ENCODE measurements around the gene CLASRP. TPM values are rescaled to one million over a fixed set of nuclear protein-coding genes. Genes with fewer than 3 reads are reported as not detected.

Gene CLASRP
- total RNA-seq, 4 donors from 2014 or later = 28.8 to 121 (median 91.5) TPM

DNA sequence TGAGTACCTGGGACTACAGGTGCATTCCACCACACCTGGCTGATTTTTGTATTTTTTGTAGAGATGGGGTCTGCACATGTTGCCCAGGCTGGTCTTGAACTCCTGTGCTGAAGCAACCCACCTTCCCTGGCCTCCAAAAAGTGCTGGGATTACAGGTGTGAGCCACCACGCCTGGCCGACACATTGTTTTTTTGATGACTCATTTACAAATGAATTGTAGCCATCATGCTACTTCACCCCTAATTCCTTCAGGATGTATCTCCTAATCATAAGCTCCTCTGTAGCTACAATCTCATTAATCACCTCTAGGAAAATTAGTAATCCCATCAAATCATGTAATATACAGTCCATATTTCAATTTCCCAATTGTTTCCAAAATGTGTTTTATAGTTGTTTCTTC is 19.7 kb upstream of the CLASRP start:
- H3K4me3 ChIP-seq = no peak overlapping the region
- ATAC-seq = no peak
- in situ Hi-C loops (cut with MboI; ENCODE audit: low sequenced_read_pairs in 4 of 4) = no loop called here
- H3K36me3 ChIP-seq = no peaks in the 10 kb centered on the region
- intact Hi-C loops (cut with DNase I; ENCODE audit: low total_unique reads) = no loop called here
- H3K9me3 ChIP-seq = no peaks in the 10 kb centered on the region
- DNase-seq = no peak
- no peak for TF ChIP-seq POLR2A (IDR thresholded peaks at IDR 0.05)
- TF ChIP-seq, protein P1, sequence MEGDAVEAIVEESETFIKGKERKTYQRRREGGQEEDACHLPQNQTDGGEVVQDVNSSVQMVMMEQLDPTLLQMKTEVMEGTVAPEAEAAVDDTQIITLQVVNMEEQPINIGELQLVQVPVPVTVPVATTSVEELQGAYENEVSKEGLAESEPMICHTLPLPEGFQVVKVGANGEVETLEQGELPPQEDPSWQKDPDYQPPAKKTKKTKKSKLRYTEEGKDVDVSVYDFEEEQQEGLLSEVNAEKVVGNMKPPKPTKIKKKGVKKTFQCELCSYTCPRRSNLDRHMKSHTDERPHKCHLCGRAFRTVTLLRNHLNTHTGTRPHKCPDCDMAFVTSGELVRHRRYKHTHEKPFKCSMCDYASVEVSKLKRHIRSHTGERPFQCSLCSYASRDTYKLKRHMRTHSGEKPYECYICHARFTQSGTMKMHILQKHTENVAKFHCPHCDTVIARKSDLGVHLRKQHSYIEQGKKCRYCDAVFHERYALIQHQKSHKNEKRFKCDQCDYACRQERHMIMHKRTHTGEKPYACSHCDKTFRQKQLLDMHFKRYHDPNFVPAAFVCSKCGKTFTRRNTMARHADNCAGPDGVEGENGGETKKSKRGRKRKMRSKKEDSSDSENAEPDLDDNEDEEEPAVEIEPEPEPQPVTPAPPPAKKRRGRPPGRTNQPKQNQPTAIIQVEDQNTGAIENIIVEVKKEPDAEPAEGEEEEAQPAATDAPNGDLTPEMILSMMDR (IDR thresholded peaks at IDR 0.05 in 4 of 5, conservative IDR thresholded peaks at IDR 0.05 in 1 of 5) = no peak
- H3K4me1 ChIP-seq = peaks cover 0 to 3% of the 10 kb centered on the region in 2 donors
- H3K27me3 ChIP-seq = no peaks in the 10 kb centered on the region
- no peak overlapping the region for H3K27ac ChIP-seq

GRCh38 chr19:45020071-45020470 is 18.8 kb upstream of the CLASRP start:
- no peak for TF ChIP-seq POLR2A (IDR thresholded peaks at IDR 0.05)
- TF ChIP-seq, protein P1 (IDR thresholded peaks at IDR 0.05 in 4 of 5, conservative IDR thresholded peaks at IDR 0.05 in 1 of 5) = no peak
- in situ Hi-C loops (cut with MboI; ENCODE audit: low sequenced_read_pairs in 4 of 4) = no loop called here
- no peaks in the 10 kb centered on the region for H3K36me3 ChIP-seq
- H3K4me1 ChIP-seq = peaks cover 0 to 3% of the 10 kb centered on the region in 2 donors
- H3K9me3 ChIP-seq = no peaks in the 10 kb centered on the region
- intact Hi-C loops (cut with DNase I; ENCODE audit: low total_unique reads) = no loop called here
- no peak overlapping the region for H3K4me3 ChIP-seq
- ATAC-seq = no peak
- no peaks in the 10 kb centered on the region for H3K27me3 ChIP-seq
- no peak for DNase-seq
- H3K27ac ChIP-seq = no peak overlapping the region

- ATAC-seq = no peak
- H3K27ac ChIP-seq = no peak overlapping the region
Measured at GRCh38 chr19:45021971-45022370, 16.9 kb upstream of the CLASRP start.

DNA sequence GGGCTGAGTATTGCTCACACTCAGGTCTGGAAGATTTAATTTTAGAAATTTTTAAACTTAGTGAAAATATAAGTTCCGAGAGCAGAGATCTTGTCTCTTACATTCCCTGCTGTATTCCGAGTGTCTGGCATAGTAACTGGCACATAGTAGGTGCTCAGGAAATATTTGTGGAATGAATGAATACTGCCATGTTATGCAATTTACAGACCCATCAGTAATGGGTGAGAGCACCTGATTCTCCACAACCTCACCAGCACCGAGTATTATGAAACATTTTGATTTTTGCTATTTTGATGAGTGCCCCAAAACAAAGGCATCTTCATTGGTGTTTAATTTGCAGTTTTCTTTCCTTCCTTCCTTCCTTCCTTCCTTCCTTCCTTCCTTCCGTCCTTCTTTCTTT is 15.8 kb upstream of the CLASRP start:
- H3K27me3 ChIP-seq = no peaks in the 10 kb centered on the region
- in situ Hi-C loops (cut with MboI; ENCODE audit: low sequenced_read_pairs in 4 of 4) (no loop called here), intact Hi-C loops (cut with DNase I; ENCODE audit: low total_unique reads) (no loop called here)
- H3K27ac ChIP-seq = no peak overlapping the region
- DNase-seq (no peak), ATAC-seq (no peak)
- TF ChIP-seq, protein P1 (IDR thresholded peaks at IDR 0.05 in 4 of 5, conservative IDR thresholded peaks at IDR 0.05 in 1 of 5) = no peak
- no peak for TF ChIP-seq POLR2A (IDR thresholded peaks at IDR 0.05)
- peaks cover 0 to 12% of the 10 kb centered on the region in 2 donors for H3K36me3 ChIP-seq
- H3K4me1 ChIP-seq = no peaks in the 10 kb centered on the region
- no peak overlapping the region for H3K4me3 ChIP-seq
- no peaks in the 10 kb centered on the region for H3K9me3 ChIP-seq

More at GRCh38 chr19:45021971-45022370, 16.9 kb upstream of the CLASRP start:
- in situ Hi-C loops (cut with MboI; ENCODE audit: low sequenced_read_pairs in 4 of 4) (no loop called here), intact Hi-C loops (cut with DNase I; ENCODE audit: low total_unique reads) (no loop called here)
- Histone ChIP-seq H3K36me3 (peaks cover 0 to 5% of the 10 kb centered on the region in 2 donors), H3K4me3 (no peak overlapping the region), H3K4me1 (peaks cover 0 to 3% of the 10 kb centered on the region in 2 donors), H3K27me3 (no peaks in the 10 kb centered on the region), H3K9me3 (no peaks in the 10 kb centered on the region)
- DNase-seq = no peak
- TF ChIP-seq, protein P1 (IDR thresholded peaks at IDR 0.05 in 4 of 5, conservative IDR thresholded peaks at IDR 0.05 in 1 of 5) = no peak
- TF ChIP-seq POLR2A (IDR thresholded peaks at IDR 0.05) = no peak

DNA sequence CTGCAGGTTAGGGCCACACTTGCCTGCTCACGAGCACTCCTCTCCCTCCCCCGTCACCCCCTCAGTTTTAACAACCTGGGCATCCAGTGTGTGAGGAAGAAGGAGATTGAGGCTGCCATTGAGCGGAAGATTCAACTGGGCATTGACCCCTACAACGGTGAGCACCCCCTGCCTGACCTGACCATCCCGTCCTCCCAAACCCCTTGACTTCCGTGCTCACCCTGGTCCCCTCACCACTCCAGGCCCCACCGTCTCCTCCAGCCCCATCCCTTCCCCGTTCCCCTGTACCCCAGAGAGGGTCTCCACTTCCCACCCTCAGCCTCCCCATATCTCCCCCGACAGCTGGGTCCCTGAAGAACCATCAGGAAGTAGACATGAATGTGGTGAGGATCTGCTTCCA is 13.6 kb upstream of the CLASRP start:
- in situ Hi-C loops (cut with MboI; ENCODE audit: low sequenced_read_pairs in 4 of 4) (no loop called here), intact Hi-C loops (cut with DNase I; ENCODE audit: low total_unique reads) (no loop called here)
- no peaks in the 10 kb centered on the region for H3K4me1 ChIP-seq
- no peak for TF ChIP-seq POLR2A (IDR thresholded peaks at IDR 0.05)
- TF ChIP-seq, protein P1 (IDR thresholded peaks at IDR 0.05 in 4 of 5, conservative IDR thresholded peaks at IDR 0.05 in 1 of 5) = no peak
- no peak overlapping the region for H3K4me3 ChIP-seq
- no peaks in the 10 kb centered on the region for H3K27me3 ChIP-seq
- no peak overlapping the region for H3K27ac ChIP-seq
- ATAC-seq (no peak), DNase-seq (no peak)
- peaks cover 0 to 35% of the 10 kb centered on the region in 2 donors for H3K36me3 ChIP-seq
- H3K9me3 ChIP-seq = no peaks in the 10 kb centered on the region

Data from gastrocnemius medialis (tissue), 4 donors.